Testis (tissue), 3 donors: Measurements from ENCODE around the gene XPO5. TPM values are rescaled to one million over a fixed set of nuclear protein-coding genes. Genes with fewer than 3 reads are reported as not detected.

Experiments
- DNase-seq: peaks from one replicate; pipeline ENCODE4 v3.0.0-alpha.2; 2019
- H3K27ac ChIP-seq, 2 donors: fragments of 200-600 bp; sonication (generic); one replicate each; pipeline ENCODE4 v1.5.1; 2019
- H3K27me3 ChIP-seq: fragments of 200-600 bp; sonication (generic); one replicate; pipeline ENCODE4 v1.5.1; 2019
- H3K36me3 ChIP-seq: fragments of 200-600 bp; sonication (generic); one replicate; pipeline ENCODE4 v1.5.1; 2017; ENCODE audit warnings: low read depth; ENCODE audit errors: missing control alignments
- H3K4me1 ChIP-seq: fragments of 200-600 bp; sonication (generic); one replicate; pipeline ENCODE4 v1.5.1; 2019
- H3K4me3 ChIP-seq, 2 donors: fragments of 200-600 bp; sonication (generic); one replicate each; pipeline ENCODE4 v1.5.1; 2017 to 2019
- H3K9me3 ChIP-seq: fragments of 200-600 bp; sonication (generic); one replicate; pipeline ENCODE4 v1.5.1; 2017
- CTCF ChIP-seq, 3 experiments: fragments of 450-650 bp in 2 of 3; fragments of 200-600 bp in 1 of 3; sonication (generic) in 1 of 3; IDR thresholded peaks; one replicate each; pipeline ENCODE4 v1.5.1; 2016 to 2019; ENCODE audit warnings: antibody characterized with exemption in 3 of 3, mild to moderate bottlenecking in 2 of 3, moderate library complexity in 1 of 3
- POLR2A ChIP-seq: fragments of 450-650 bp; IDR thresholded peaks from one replicate; pipeline ENCODE4 v1.6.1; 2017; ENCODE audit warnings: antibody characterized with exemption, mild to moderate bottlenecking, moderate library complexity
- WGBS, 2 donors: methylation state at CpG; one replicate each; pipeline ENCODE4 v1.1.5; 2018; 5-methylcytosine and 5-hydroxymethylcytosine counted together
- intact Hi-C: fragments of 100-400 bp; cut with DNase I; formaldehyde crosslinking; loops from one replicate; pipeline ENCODE4 v1.15.1; 2023; ENCODE audit warnings: low total_unique reads
- polyA plus RNA-seq: library from polyadenylated mRNA; stranded (reverse); fragments of 350-450 nt; fragmentation: Illumina TruSeq; extraction: RNeasy Lipid Tissue Mini Kit (QIAGEN cat#74804); gene quantifications from one replicate; pipeline ENCODE4 v1.2.3, GENCODE V29; 2014; ENCODE audit warnings: low read depth, low replicate concordance; ENCODE audit not compliant: insufficient read depth
- total RNA-seq, 2 donors: library from RNA; depleted of rRNA; stranded (reverse); fragments of >200 nt; gene quantifications; one replicate each; pipeline ENCODE4 v1.2.3, GENCODE V29; 2016

XPO5 gene
- total and polyA plus RNA-seq, 3 donors from 2014 or later: 53.7 to 79.1 (median 65.8) TPM

- peaks cover 41% of the 10 kb centered on the region for H3K4me1 ChIP-seq
- intact Hi-C loops: no loop called here
- no peak for TF ChIP-seq CTCF (IDR thresholded peaks at IDR 0.05)
- H3K27me3 ChIP-seq: no peaks in the 10 kb centered on the region
- H3K4me3 ChIP-seq: no peak overlapping the region
- H3K9me3 ChIP-seq: no peaks in the 10 kb centered on the region
- DNase-seq: no peak
- WGBS, 2 donors: 44 to 53% methylated on average over 3 of the region's 3 CpGs
- no peaks in the 10 kb centered on the region for H3K36me3 ChIP-seq
- no peak overlapping the region for H3K27ac ChIP-seq
Measured at GRCh38 chr6:43492673-43493072, 83.2 kb downstream of the XPO5 start.

- Histone ChIP-seq H3K36me3 (no peaks in the 10 kb centered on the region), H3K4me3 (no peak overlapping the region), H3K9me3 (no peaks in the 10 kb centered on the region), H3K27me3 (no peaks in the 10 kb centered on the region), H3K4me1 (peaks cover 39% of the 10 kb centered on the region), H3K27ac (no peak overlapping the region)
- peak; percentile 88 for DNase-seq
- intact Hi-C loops: no loop called here
- TF ChIP-seq POLR2A: no peak
- TF ChIP-seq CTCF (IDR thresholded peaks at IDR 0.05): no peak
- WGBS, 2 donors: 35% methylated on average over 5 to 10 of the region's 10 CpGs
Measured at GRCh38 chr6:43491750-43492661, 83.8 kb downstream of the XPO5 start.

- no peaks in the 10 kb centered on the region for H3K9me3 ChIP-seq
- H3K4me1 ChIP-seq: peaks cover 26% of the 10 kb centered on the region
- peak; percentile 48 for DNase-seq
- H3K36me3 ChIP-seq: no peaks in the 10 kb centered on the region
- no peaks in the 10 kb centered on the region for H3K27me3 ChIP-seq
- TF ChIP-seq POLR2A (no peak), CTCF (IDR thresholded peaks at IDR 0.05) (no peak)
- WGBS, 2 donors: 43 to 47% methylated on average over 4 to 6 of the region's 6 CpGs
- H3K27ac ChIP-seq: no peak overlapping the region
- H3K4me3 ChIP-seq: no peak overlapping the region
- intact Hi-C loops: no loop called here
Measured at GRCh38 chr6:43490523-43490939, 85.3 kb downstream of the XPO5 start.

- DNase-seq: peak; percentile 76
- no peaks in the 10 kb centered on the region for H3K36me3 ChIP-seq
- H3K9me3 ChIP-seq: no peaks in the 10 kb centered on the region
- no peak for TF ChIP-seq POLR2A
- TF ChIP-seq CTCF (IDR thresholded peaks at IDR 0.05): no peak
- peak overlapping the region in 1 of 2 donors; percentile 36 for H3K27ac ChIP-seq
- H3K4me3 ChIP-seq: no peak overlapping the region
- 53 to 70% methylated on average over 6 to 12 of the region's 12 CpGs for WGBS, 2 donors
- intact Hi-C loops: no loop called here
- peaks cover 26% of the 10 kb centered on the region for H3K4me1 ChIP-seq
- H3K27me3 ChIP-seq: no peaks in the 10 kb centered on the region
Measured at GRCh38 chr6:43489277-43490072, 86.4 kb downstream of the XPO5 start.
